ENCODE data around the gene DNAJC10.

DNAJC10 gene

DNA sequence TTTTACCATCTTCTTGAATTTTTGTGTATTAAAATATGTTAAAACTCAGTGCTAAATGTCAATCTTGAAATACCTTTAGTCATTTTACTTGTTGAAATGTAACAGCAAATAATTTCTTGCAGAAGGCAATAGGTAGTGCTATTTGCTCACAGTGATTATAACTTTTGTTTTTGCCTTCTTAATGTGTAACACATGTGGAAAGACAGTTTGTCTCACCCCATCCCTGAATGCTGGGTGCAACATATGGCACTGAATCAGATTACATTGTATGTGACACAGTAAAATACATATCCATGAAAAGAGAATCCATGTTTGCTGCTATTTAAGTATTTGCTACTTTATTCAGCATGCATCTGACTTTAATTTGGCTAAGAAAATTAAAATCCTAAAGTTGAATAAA is 115.0 kb downstream of the DNAJC10 start:
- H3K36me3 ChIP-seq (ENCODE audit: control insufficient read depth, insufficient read depth, low read length), result no peaks in the 10 kb centered on the region
- TF ChIP-seq, protein P1, sequence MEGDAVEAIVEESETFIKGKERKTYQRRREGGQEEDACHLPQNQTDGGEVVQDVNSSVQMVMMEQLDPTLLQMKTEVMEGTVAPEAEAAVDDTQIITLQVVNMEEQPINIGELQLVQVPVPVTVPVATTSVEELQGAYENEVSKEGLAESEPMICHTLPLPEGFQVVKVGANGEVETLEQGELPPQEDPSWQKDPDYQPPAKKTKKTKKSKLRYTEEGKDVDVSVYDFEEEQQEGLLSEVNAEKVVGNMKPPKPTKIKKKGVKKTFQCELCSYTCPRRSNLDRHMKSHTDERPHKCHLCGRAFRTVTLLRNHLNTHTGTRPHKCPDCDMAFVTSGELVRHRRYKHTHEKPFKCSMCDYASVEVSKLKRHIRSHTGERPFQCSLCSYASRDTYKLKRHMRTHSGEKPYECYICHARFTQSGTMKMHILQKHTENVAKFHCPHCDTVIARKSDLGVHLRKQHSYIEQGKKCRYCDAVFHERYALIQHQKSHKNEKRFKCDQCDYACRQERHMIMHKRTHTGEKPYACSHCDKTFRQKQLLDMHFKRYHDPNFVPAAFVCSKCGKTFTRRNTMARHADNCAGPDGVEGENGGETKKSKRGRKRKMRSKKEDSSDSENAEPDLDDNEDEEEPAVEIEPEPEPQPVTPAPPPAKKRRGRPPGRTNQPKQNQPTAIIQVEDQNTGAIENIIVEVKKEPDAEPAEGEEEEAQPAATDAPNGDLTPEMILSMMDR (IDR thresholded peaks at IDR 0.05; ENCODE audit: insufficient read depth, low read length, poor library complexity, severe bottlenecking), result no peak
- H3K4me3 ChIP-seq (replicated peaks; ENCODE audit: low read depth, low read length), result no peak overlapping the region
- H3K27me3 ChIP-seq (replicated peaks; ENCODE audit: control insufficient read depth, insufficient read depth, low read length), result no peaks in the 10 kb centered on the region; the same call in 1 of the 2 replicates
- DNase-seq (ENCODE audit: extremely low read depth, insufficient read length), result no peak

DNA sequence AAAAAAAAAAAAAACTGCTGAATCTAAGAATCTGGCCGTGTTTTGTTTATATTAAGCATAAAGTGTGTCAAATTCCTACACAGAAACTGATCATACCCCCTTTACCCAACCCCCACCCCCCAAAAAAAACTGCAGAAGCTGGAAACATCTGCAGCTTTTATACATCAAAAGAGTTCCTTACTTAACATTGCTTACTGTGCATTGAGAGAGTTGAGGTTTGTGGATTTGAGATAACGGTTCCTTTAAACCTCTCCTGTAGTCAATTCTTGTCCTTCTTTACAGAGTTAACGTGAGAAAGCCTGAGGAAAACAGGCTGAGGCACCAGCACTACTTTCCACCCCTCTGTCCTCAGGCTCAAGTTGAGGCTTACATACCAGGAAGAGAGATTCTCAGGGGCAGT is 115.9 kb downstream of the DNAJC10 start:
- no peak for DNase-seq (ENCODE audit: extremely low read depth, insufficient read length)
- H3K27me3 ChIP-seq (replicated peaks; ENCODE audit: control insufficient read depth, insufficient read depth, low read length), result no peaks in the 10 kb centered on the region; the same call in 1 of the 2 replicates
- H3K36me3 ChIP-seq (ENCODE audit: control insufficient read depth, insufficient read depth, low read length), result no peaks in the 10 kb centered on the region
- TF ChIP-seq, protein P1 (IDR thresholded peaks at IDR 0.05; ENCODE audit: insufficient read depth, low read length, poor library complexity, severe bottlenecking), result no peak
- H3K4me3 ChIP-seq (replicated peaks; ENCODE audit: low read depth, low read length), result no peak overlapping the region

DNA sequence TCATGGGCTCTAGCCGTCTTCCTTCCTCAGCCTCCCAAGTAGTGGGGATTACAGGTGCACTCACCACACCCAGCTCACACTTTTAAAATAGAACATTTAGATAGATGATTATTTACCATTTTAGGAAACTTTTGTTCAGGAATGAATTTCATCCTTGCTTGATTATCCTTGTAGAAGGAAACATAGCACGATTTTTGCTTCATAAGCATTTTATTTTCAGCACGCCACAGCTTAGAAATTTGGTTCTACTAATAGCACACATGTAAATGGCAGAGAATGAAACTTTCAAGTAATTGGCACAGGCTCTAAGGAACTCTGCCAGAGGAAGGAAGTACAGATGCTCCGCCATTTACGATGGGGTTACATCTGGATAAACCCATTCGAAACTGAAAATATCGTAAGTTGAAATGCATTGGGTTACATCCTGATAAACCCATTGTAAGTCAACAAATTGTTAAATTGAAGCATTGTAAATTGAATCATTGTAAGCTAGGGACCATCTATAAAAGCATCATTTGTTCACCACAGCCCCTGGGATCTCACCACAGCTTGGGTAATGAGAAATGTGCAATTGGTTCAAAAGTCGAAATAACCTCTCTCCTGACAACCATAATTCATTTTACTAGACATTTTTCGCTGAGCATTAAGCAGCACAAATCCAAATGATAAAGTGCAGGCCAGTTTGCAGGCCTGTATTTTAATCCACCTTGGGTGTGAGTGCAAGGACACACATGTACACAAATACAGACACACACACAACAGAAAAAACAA is 117.2 kb downstream of the DNAJC10 start:
- no peaks in the 10 kb centered on the region for H3K36me3 ChIP-seq (ENCODE audit: control insufficient read depth, insufficient read depth, low read length)
- no peak for DNase-seq (ENCODE audit: extremely low read depth, insufficient read length)
- TF ChIP-seq, protein P1 (IDR thresholded peaks at IDR 0.05; ENCODE audit: insufficient read depth, low read length, poor library complexity, severe bottlenecking), result no peak

DNA sequence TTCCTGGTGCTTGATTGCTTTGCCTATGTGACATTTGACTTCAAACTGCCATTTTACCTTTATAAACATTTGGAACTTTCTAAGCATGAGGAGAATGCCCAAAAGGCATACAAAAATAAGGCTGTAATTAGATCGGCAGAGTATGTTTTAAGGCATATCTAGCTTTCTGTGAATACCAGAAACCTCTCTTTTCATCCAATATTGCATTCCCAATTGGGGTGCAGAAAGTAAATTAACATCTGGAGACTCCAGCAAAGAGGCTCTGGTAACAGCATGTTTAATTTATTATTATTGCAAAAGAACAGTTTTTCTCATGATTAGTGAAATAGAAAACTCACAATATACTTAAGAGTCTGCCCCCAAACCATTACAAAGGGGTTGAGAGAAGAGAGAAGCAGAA is 118.2 kb downstream of the DNAJC10 start:
- TF ChIP-seq, protein P1 (IDR thresholded peaks at IDR 0.05; ENCODE audit: insufficient read depth, low read length, poor library complexity, severe bottlenecking), result no peak
- Histone ChIP-seq H3K4me3 (replicated peaks; ENCODE audit: low read depth, low read length) (no peak overlapping the region), H3K36me3 (ENCODE audit: control insufficient read depth, insufficient read depth, low read length) (no peaks in the 10 kb centered on the region), H3K27me3 (replicated peaks; ENCODE audit: control insufficient read depth, insufficient read depth, low read length) (no peaks in the 10 kb centered on the region; the same call in 1 of the 2 replicates)
- DNase-seq (ENCODE audit: extremely low read depth, insufficient read length), result no peak

More for the DNA sequence above, 117.2 kb downstream of the DNAJC10 start:
- H3K4me3 ChIP-seq (replicated peaks; ENCODE audit: low read depth, low read length), result no peak overlapping the region
- H3K27me3 ChIP-seq (replicated peaks; ENCODE audit: control insufficient read depth, insufficient read depth, low read length), result no peaks in the 10 kb centered on the region; the same call in 1 of the 2 replicates

DNA sequence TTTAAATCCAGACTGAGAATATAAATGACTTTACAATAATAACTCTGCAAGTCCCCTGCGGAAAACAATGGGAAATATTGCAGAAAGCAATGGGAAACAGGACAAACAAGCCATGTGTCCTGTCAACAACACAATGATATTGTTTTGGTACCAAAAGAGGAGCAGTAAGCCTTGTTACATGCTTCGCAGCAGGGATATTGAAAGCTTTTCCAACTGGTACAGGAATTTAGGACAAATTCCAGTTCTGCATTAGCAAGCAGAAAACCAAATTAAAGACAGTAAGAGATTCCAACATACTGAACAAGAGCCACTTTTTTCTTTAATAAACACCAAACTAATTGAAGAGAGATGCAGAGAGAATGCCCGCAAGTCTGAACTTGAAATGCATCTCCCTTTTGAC is 120.4 kb downstream of the DNAJC10 start:
- Histone ChIP-seq H3K36me3 (ENCODE audit: control insufficient read depth, insufficient read depth, low read length) (no peaks in the 10 kb centered on the region), H3K4me3 (replicated peaks; ENCODE audit: low read depth, low read length) (no peak overlapping the region), H3K27me3 (replicated peaks; ENCODE audit: control insufficient read depth, insufficient read depth, low read length) (no peaks in the 10 kb centered on the region; the same call in none of the 2 replicates)
- DNase-seq (ENCODE audit: extremely low read depth, insufficient read length), result no peak
- TF ChIP-seq, protein P1 (IDR thresholded peaks at IDR 0.05; ENCODE audit: insufficient read depth, low read length, poor library complexity, severe bottlenecking), result no peak
